Panc1 (cell line): ENCODE results near the gene FSTL4. TPM values are rescaled to one million over a fixed set of nuclear protein-coding genes. Genes with fewer than 3 reads are reported as not detected.

Experiments
- ATAC-seq: fragments of 200-7000 bp; cut with Tn5 transposase; 2 replicates; pipeline ENCODE4 v1.9.1; 2020; ENCODE audit warnings: mild to moderate bottlenecking, moderate library complexity
- BruUV-seq: library from RNA; stranded (reverse); fragments of 400-500 nt; replicated peaks from 2 replicates; lab custom pipeline; 2021; lab: Mats Ljungman, UMichigan
- CTCF ChIA-PET: fragments of 300-600 bp; sonication (Branson Sonifier 250); formaldehyde crosslinking; loops from one replicate; lab custom pipeline; 2022; ENCODE audit warnings: antibody characterized with exemption; lab: Charles Lee
- POLR2A ChIA-PET: fragments of 300-600 bp; sonication (Branson Sonifier 250); formaldehyde crosslinking; loops from one replicate; lab custom pipeline; 2022; ENCODE audit warnings: antibody characterized with exemption; lab: Charles Lee
- DNase-seq: peaks from one replicate; pipeline ENCODE4 v3.0.0-alpha.2; 2010; ENCODE audit warnings: low read depth, low spot score
- H3K27ac ChIP-seq: 2 replicates; pipeline ENCODE4 v1.5.1; 2011; ENCODE audit warnings: mild to moderate bottlenecking, low read length, inconsistent platforms
- H3K27me3 ChIP-seq: fragments of 200-500 bp; sonication (Bioruptor generic); 2 replicates; pipeline ENCODE4 v1.6.0; 2014; ENCODE audit warnings: low read length, inconsistent platforms; ENCODE audit not compliant: control insufficient read depth, insufficient read depth
- H3K36me3 ChIP-seq: fragments of 200-500 bp; sonication (Bioruptor generic); 2 replicates; pipeline ENCODE4 v1.5.1; 2014; ENCODE audit warnings: inconsistent platforms, mild to moderate bottlenecking, low read length, moderate library complexity; ENCODE audit not compliant: control insufficient read depth, insufficient read depth
- H3K4me1 ChIP-seq: 2 replicates; pipeline ENCODE4 v1.5.1; 2011; ENCODE audit warnings: inconsistent platforms, mild to moderate bottlenecking, low read length, moderate library complexity; ENCODE audit not compliant: control insufficient read depth, insufficient read depth
- H3K4me3 ChIP-seq, 2 experiments: 2 replicates each; pipeline ENCODE4 v1.5.1; 2011 to 2012; ENCODE audit warnings: low read depth in 2 of 2, low read length in 2 of 2, mild to moderate bottlenecking in 2 of 2, inconsistent platforms in 1 of 2, moderate library complexity in 1 of 2
- H3K9me3 ChIP-seq: fragments of 200-500 bp; sonication (Bioruptor generic); 2 replicates; pipeline ENCODE4 v1.5.1; 2014; ENCODE audit warnings: low read depth, mild to moderate bottlenecking, inconsistent platforms, low read length, moderate library complexity; ENCODE audit not compliant: control insufficient read depth, insufficient read depth
- POLR2AphosphoS5 ChIP-seq: IDR thresholded peaks from 2 replicates; pipeline ENCODE4 v1.6.1; 2012; ENCODE audit warnings: mild to moderate bottlenecking, low read depth, low read length, moderate library complexity
- SIN3A ChIP-seq: IDR thresholded peaks from 2 replicates; pipeline ENCODE4 v1.6.1; 2012; ENCODE audit warnings: low read depth, mild to moderate bottlenecking, low read length, moderate library complexity, borderline replicate concordance; ENCODE audit not compliant: insufficient read depth
- TCF7L2 ChIP-seq: IDR thresholded peaks from 2 replicates; pipeline ENCODE4 v1.6.1; 2011; ENCODE audit warnings: mild to moderate bottlenecking, low read depth, low read length, inconsistent platforms
- in situ Hi-C: cut with HindIII; loops from 2 replicates; pipeline ENCODE4 v1.10.0; 2016; ENCODE audit warnings: low sequenced_read_pairs, low pct_unique_long_range_greater_than_20kb
- intact Hi-C: fragments of 100-400 bp; cut with micrococcal nuclease; formaldehyde crosslinking; loops from one replicate; pipeline ENCODE4 v1.10.0; 2022; ENCODE audit not compliant: unreplicated experiment
- total RNA-seq: library from RNA; stranded (reverse); gene quantifications from one replicate; pipeline ENCODE4 v1.2.1, GENCODE V29; 2021; ENCODE audit not compliant: unreplicated experiment
- TF ChIP-seq, protein P1 (sequence below), 2 experiments: IDR thresholded peaks; 2 replicates each; pipeline ENCODE4 v1.6.1; 2011 to 2012; ENCODE audit warnings: low read depth in 2 of 2, control low read depth in 1 of 2, low read length in 1 of 2, mild to moderate bottlenecking in 1 of 2, moderate library complexity in 1 of 2; ENCODE audit not compliant: insufficient read depth in 1 of 2
- TF ChIP-seq, protein P2 (sequence below): fragments of 450-650 bp; IDR thresholded peaks from 2 replicates; pipeline ENCODE4 v1.5.1; 2017; ENCODE audit warnings: mild to moderate bottlenecking

FSTL4 gene
- total RNA-seq, 1 experiment from 2014 or later, result 0.18 TPM

DNA sequence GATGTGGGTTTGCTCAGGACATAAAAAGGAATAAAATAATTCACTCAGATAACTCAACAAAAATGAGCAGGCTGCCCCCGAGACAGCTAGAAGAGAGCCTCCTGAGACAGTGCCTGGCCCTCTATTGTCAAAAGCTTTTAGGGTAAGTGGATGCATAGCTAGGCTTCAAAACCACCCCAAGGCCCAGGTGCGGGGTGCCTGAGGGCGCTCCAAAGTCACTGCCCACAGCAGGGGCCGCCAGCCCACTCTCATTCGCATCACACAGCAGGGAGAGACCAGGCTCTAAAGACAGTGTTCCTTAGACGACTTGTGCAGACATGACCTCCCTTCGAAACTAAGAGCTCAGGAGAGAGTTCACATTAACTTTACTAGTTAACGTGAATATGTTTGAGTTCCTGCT is 271.5 kb downstream of the FSTL4 start:
- no peaks in the 10 kb centered on the region for H3K36me3 ChIP-seq
- no peaks in the 10 kb centered on the region for H3K4me1 ChIP-seq
- no peak for TF ChIP-seq POLR2AphosphoS5
- TF ChIP-seq SIN3A, result no peak
- TF ChIP-seq TCF7L2, result no peak
- TF ChIP-seq, protein P1, sequence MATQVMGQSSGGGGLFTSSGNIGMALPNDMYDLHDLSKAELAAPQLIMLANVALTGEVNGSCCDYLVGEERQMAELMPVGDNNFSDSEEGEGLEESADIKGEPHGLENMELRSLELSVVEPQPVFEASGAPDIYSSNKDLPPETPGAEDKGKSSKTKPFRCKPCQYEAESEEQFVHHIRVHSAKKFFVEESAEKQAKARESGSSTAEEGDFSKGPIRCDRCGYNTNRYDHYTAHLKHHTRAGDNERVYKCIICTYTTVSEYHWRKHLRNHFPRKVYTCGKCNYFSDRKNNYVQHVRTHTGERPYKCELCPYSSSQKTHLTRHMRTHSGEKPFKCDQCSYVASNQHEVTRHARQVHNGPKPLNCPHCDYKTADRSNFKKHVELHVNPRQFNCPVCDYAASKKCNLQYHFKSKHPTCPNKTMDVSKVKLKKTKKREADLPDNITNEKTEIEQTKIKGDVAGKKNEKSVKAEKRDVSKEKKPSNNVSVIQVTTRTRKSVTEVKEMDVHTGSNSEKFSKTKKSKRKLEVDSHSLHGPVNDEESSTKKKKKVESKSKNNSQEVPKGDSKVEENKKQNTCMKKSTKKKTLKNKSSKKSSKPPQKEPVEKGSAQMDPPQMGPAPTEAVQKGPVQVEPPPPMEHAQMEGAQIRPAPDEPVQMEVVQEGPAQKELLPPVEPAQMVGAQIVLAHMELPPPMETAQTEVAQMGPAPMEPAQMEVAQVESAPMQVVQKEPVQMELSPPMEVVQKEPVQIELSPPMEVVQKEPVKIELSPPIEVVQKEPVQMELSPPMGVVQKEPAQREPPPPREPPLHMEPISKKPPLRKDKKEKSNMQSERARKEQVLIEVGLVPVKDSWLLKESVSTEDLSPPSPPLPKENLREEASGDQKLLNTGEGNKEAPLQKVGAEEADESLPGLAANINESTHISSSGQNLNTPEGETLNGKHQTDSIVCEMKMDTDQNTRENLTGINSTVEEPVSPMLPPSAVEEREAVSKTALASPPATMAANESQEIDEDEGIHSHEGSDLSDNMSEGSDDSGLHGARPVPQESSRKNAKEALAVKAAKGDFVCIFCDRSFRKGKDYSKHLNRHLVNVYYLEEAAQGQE (IDR thresholded peaks at IDR 0.05; ENCODE audit: insufficient read depth in 1 of 2, low read depth in 2 of 2, low read length in 1 of 2), result no peak
- TF ChIP-seq, protein P2, sequence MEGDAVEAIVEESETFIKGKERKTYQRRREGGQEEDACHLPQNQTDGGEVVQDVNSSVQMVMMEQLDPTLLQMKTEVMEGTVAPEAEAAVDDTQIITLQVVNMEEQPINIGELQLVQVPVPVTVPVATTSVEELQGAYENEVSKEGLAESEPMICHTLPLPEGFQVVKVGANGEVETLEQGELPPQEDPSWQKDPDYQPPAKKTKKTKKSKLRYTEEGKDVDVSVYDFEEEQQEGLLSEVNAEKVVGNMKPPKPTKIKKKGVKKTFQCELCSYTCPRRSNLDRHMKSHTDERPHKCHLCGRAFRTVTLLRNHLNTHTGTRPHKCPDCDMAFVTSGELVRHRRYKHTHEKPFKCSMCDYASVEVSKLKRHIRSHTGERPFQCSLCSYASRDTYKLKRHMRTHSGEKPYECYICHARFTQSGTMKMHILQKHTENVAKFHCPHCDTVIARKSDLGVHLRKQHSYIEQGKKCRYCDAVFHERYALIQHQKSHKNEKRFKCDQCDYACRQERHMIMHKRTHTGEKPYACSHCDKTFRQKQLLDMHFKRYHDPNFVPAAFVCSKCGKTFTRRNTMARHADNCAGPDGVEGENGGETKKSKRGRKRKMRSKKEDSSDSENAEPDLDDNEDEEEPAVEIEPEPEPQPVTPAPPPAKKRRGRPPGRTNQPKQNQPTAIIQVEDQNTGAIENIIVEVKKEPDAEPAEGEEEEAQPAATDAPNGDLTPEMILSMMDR, result no peak
- ChIA-PET POLR2A (no interaction called here), CTCF (no interaction called here)
- ATAC-seq, result no peak
- H3K9me3 ChIP-seq, result no peaks in the 10 kb centered on the region
- H3K4me3 ChIP-seq, result no peak overlapping the region
- H3K27me3 ChIP-seq, result no peaks in the 10 kb centered on the region
- DNase-seq, result no peak
- intact Hi-C loops, result no loop called here
- no TSS peak for BruUV-seq
- H3K27ac ChIP-seq, result no peak overlapping the region
- in situ Hi-C loops, result no loop called here

DNA sequence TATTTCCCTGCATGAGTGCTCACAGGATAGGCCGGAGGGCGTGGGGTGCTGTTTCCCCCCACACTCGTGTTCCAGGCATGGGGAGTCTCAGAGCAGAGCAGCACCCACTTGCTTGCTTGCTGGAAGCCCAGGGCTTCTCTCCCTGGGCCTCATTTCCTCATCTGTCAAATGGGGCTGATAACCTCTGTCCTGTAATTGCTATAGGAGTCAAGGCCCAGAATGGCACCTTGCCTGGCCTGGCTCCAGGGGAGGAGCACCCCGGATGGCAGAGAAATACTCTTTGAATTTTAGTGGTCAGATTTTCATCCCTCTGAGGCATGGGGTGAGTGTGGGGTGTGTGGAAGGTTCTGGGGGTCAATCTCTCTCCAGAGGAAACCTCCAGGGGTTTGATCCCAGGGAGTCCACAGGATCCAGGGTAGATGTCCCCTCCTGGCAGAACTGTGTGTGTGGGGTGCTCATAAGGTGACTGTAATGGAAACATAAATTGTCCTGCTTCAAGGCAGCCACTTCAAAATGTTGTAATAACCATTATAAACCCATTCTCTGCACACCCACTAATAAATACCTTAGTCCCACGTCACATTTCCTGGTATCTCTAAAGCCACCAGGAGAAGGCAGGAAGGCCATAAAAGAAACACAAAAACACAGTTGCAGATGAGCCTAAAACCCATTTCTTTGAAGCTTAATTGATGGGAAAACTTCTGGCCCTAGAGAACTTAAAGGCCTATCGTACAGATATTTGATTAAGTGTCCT is 272.2 kb downstream of the FSTL4 start:
- DNase-seq, result no peak
- BruUV-seq, result no TSS peak
- in situ Hi-C loops (no loop called here), intact Hi-C loops (no loop called here)
- Histone ChIP-seq H3K9me3 (no peaks in the 10 kb centered on the region), H3K27ac (no peak overlapping the region), H3K27me3 (no peaks in the 10 kb centered on the region), H3K36me3 (no peaks in the 10 kb centered on the region), H3K4me3 (no peak overlapping the region), H3K4me1 (no peaks in the 10 kb centered on the region)
- ChIA-PET POLR2A (no interaction called here), CTCF (no interaction called here)
- no peak for ATAC-seq
- TF ChIP-seq, protein P1 (IDR thresholded peaks at IDR 0.05; ENCODE audit: insufficient read depth in 1 of 2, low read depth in 2 of 2, low read length in 1 of 2), result no peak
- TF ChIP-seq TCF7L2 (no peak), SIN3A (no peak), POLR2AphosphoS5 (no peak)
- TF ChIP-seq, protein P2, result no peak
